ENCODE measurements around the gene RBM38. TPM values are rescaled to one million over a fixed set of nuclear protein-coding genes. Genes with fewer than 3 reads are reported as not detected.

Gene RBM38
- total and polyA plus RNA-seq, 9 of the 15 experiments (the other 6 are each of a cell fraction or from before 2014, with no cell fraction given) = 0.28 to 82.4 (median 33.2) TPM

- Histone ChIP-seq H4K20me1 (replicated peaks; ENCODE audit: control insufficient read depth, insufficient read depth, low read length) (no peaks in the 10 kb centered on the region), H3K36me3 (ENCODE audit: control insufficient read depth, insufficient read depth, low read length) (no peaks in the 10 kb centered on the region), H3K4me1 (replicated peaks in 1 of 2; ENCODE audit: control insufficient read depth in 2 of 2, insufficient read depth in 2 of 2, low read length in 2 of 2) (peaks cover 21 to 46% of the 10 kb centered on the region in 2 experiments), H3K79me2 (ENCODE audit: control insufficient read depth, insufficient read depth, low read length) (no peaks in the 10 kb centered on the region), H3K9ac (ENCODE audit: insufficient read depth in 1 of 2, low read depth in 2 of 2, low read length in 2 of 2) (peak overlapping the region in 1 of 2 experiments; percentile 38; a peak in 1 of 4 replicates), H3K4me2 (ENCODE audit: insufficient read depth, low read length) (no peak overlapping the region), H3K4me3 (no peak overlapping the region), H3K27me3 (ENCODE audit: control insufficient read depth in 2 of 2, insufficient read depth in 2 of 2, low read length in 2 of 2) (no peaks in the 10 kb centered on the region), H2AFZ (ENCODE audit: low read depth, low read length) (no peak overlapping the region), H3K9me3 (replicated peaks; ENCODE audit: control insufficient read depth, insufficient read depth, low read depth, low read length) (0 out of 2 replicates have a peak, but pooled peaks cover 4% of the 10 kb centered on the region), H3K9me1 (ENCODE audit: control insufficient read depth, insufficient read depth, low read length) (no peaks in the 10 kb centered on the region), H3K27ac (ENCODE audit: extremely low read depth, low read depth, low read length) (no peak overlapping the region)
- CTCF ChIA-PET (ENCODE audit: low intra/inter-chr PET ratio) = no interaction called here
- WGBS (ENCODE audit: insufficient coverage, low coverage, missing lambda C conversion rate) = 51% methylated on average over 11 of the region's 16 CpGs
- no peak for DNase-seq (ENCODE audit: extremely low read depth in 1 of 4, low spot score in 3 of 4)
- intact Hi-C loops (cut with micrococcal nuclease) = no loop called here
- in situ Hi-C loops (cut with MboI) = no loop called here
- no peak for ATAC-seq
- POLR2A ChIA-PET = no interaction called here
- BruUV-seq (replicated peaks) = no TSS peak
- no peak for FAIRE-seq
- TF ChIP-seq MAFK (IDR thresholded peaks at IDR 0.05; ENCODE audit: low read length) (no peak), RFX5 (IDR thresholded peaks at IDR 0.05; ENCODE audit: low read depth, low read length) (no peak), ERF (CRISPR knock-in tag; IDR thresholded peaks at IDR 0.05) (no peak), ATF3 (IDR thresholded peaks at IDR 0.05) (peak; percentile 48), ATF3 (CRISPR knock-in tag; conservative IDR thresholded peaks at IDR 0.05) (no peak), FOSL1 (tag; conservative IDR thresholded peaks at IDR 0.05) (no peak), WHSC1 (IDR thresholded peaks at IDR 0.05; ENCODE audit: low read length) (no peak), ATF7 (IDR thresholded peaks at IDR 0.05) (peak; percentile 20; the same call in 1 of the 2 replicates), ZNF146 (CRISPR knock-in tag; IDR thresholded peaks at IDR 0.05; ENCODE audit: unreplicated experiment) (no peak), CREB5 (CRISPR knock-in tag; IDR thresholded peaks at IDR 0.05) (no peak), RUNX1 (IDR thresholded peaks at IDR 0.05; ENCODE audit: low read depth) (no peak), RCOR1 (IDR thresholded peaks at IDR 0.05; ENCODE audit: borderline replicate concordance in 1 of 2, low read depth in 2 of 2, low read length in 2 of 2) (no peak), ZNF561 (CRISPR knock-in tag; conservative IDR thresholded peaks at IDR 0.05) (no peak), MCM3 (IDR thresholded peaks at IDR 0.05) (no peak), ZKSCAN1 (IDR thresholded peaks at IDR 0.05; ENCODE audit: low read depth, low read length) (peak; percentile 88), ATF1 (CRISPR knock-in tag; IDR thresholded peaks at IDR 0.05) (no peak), ATF1 (tag; IDR thresholded peaks at IDR 0.05) (0 out of 2 replicates have a peak, but pooled peaks have one; percentile 27), ZNF436 (CRISPR knock-in tag; IDR thresholded peaks at IDR 0.05) (no peak), ELK1 (CRISPR knock-in tag; IDR thresholded peaks at IDR 0.05) (no peak), MYBL2 (IDR thresholded peaks at IDR 0.05; ENCODE audit: low read depth) (no peak), MYBL2 (CRISPR knock-in tag; IDR thresholded peaks at IDR 0.05; ENCODE audit: borderline replicate concordance) (no peak), ZNF324 (CRISPR knock-in tag; IDR thresholded peaks at IDR 0.05) (no peak), ZZZ3 (IDR thresholded peaks at IDR 0.05) (no peak), U2AF2 (optimal IDR thresholded peaks at IDR 0.05; ENCODE audit: low read depth, low read length) (no peak)
Observed at GRCh38 chr20:57444394-57445048, 53.3 kb downstream of the RBM38 start.
